Measurements from ENCODE around the gene ARAP3.

Gene ARAP3

GRCh38 chr5:141669520-141669919, 12.5 kb downstream of the ARAP3 start:
- no peak for DNase-seq

GRCh38 chr5:141668601-141669265, 13.3 kb downstream of the ARAP3 start:
- DNase-seq = no peak

GRCh38 chr5:141665995-141666940, 15.8 kb downstream of the ARAP3 start:
- no peak for DNase-seq

GRCh38 chr5:141664733-141665461, 17.1 kb downstream of the ARAP3 start:
- DNase-seq = peak; percentile 65

- no peak for DNase-seq
These were observed 18.5 kb downstream of the ARAP3 start for GRCh38 chr5:141663506-141663905.

GRCh38 chr5:141662028-141662427, 20.0 kb downstream of the ARAP3 start:
- DNase-seq = no peak

GRCh38 chr5:141657937-141658545, 24.0 kb downstream of the ARAP3 start:
- DNase-seq = no peak

GRCh38 chr5:141657404-141657803, 24.6 kb downstream of the ARAP3 start:
- DNase-seq = no peak

- DNase-seq = no peak
These were observed 25.6 kb downstream of the ARAP3 start for GRCh38 chr5:141656396-141656795.

- DNase-seq = no peak
These were observed 27.0 kb downstream of the ARAP3 start for GRCh38 chr5:141655020-141655419.

GRCh38 chr5:141654298-141654697, 27.7 kb downstream of the ARAP3 start:
- no peak for DNase-seq

GRCh38 chr5:141651728-141652105, 30.3 kb downstream of the ARAP3 start:
- no peak for DNase-seq

- DNase-seq = peak; percentile 92
These were observed 30.9 kb downstream of the ARAP3 start, which contains the start of gene FCHSD1 for GRCh38 chr5:141650851-141651727. FCHSD1 (minus strand) TSS chr5:141651418; CDS start chr5:141651368, 50 bp downstream.

GRCh38 chr5:141649972-141650371, 32.1 kb downstream of the ARAP3 start:
- DNase-seq = no peak

- DNase-seq = no peak
These were observed 32.9 kb downstream of the ARAP3 start for GRCh38 chr5:141649056-141649688.

- no peak for DNase-seq
These were observed 34.2 kb downstream of the ARAP3 start for GRCh38 chr5:141647851-141648250.

- DNase-seq = no peak
These were observed 34.8 kb downstream of the ARAP3 start for GRCh38 chr5:141647242-141647641.

GRCh38 chr5:141646026-141646425, 36.0 kb downstream of the ARAP3 start:
- DNase-seq = no peak

- no peak for DNase-seq
These were observed 40.3 kb downstream of the ARAP3 start for GRCh38 chr5:141641634-141642267.

GRCh38 chr5:141640698-141641097, 41.3 kb downstream of the ARAP3 start:
- no peak for DNase-seq

- DNase-seq = no peak
These were observed 42.0 kb downstream of the ARAP3 start for GRCh38 chr5:141640051-141640415.

Measured in right hindlimb (tissue), 1 donor.